ENCODE results near the gene SAPCD2. TPM values are rescaled to one million over a fixed set of nuclear protein-coding genes. Genes with fewer than 3 reads are reported as not detected.

Gene SAPCD2
- total and polyA plus RNA-seq, 2 of the 4 experiments (the other 2 are of a cell fraction) = 3.4 to 4.9 TPM

GRCh38 chr9:137044037-137044436, 26.3 kb downstream of the SAPCD2 start:
- Histone ChIP-seq H3K4me1 (ENCODE audit: control insufficient read depth, insufficient read depth, low read length) (peaks cover 11% of the 10 kb centered on the region), H3K9ac (ENCODE audit: low read depth, low read length) (no peak overlapping the region), H3K27ac (ENCODE audit: insufficient read depth, low read length) (no peak overlapping the region), H4K20me1 (ENCODE audit: insufficient read depth, low read length) (peaks cover 30% of the 10 kb centered on the region), H3K9me3 (ENCODE audit: control insufficient read depth, insufficient read depth, low read length) (no peaks in the 10 kb centered on the region), H4K8ac (ENCODE audit: low read depth in 2 of 2, low read length in 2 of 2) (no peak overlapping the region), H3K56ac (ENCODE audit: extremely low read depth, insufficient read depth, low read length) (no peak overlapping the region), H3K4me3 (ENCODE audit: insufficient read depth, low read depth, low read length) (no peak overlapping the region), H3K27me3 (ENCODE audit: control insufficient read depth, insufficient read depth, low read length) (peaks cover 14% of the 10 kb centered on the region), H3K36me3 (ENCODE audit: control insufficient read depth, insufficient read depth, low read length) (peaks cover 13% of the 10 kb centered on the region; the same call in 1 of the 2 replicates), H3K4me2 (ENCODE audit: low read depth, low read length) (no peak overlapping the region), H2AK9ac (replicated peaks; ENCODE audit: low read depth, low read length, poor library complexity) (no peak overlapping the region), H3K14ac (replicated peaks; ENCODE audit: low read depth, low read length) (no peak overlapping the region), H2AK5ac (ENCODE audit: low read depth, low read length) (no peak overlapping the region), H2BK15ac (ENCODE audit: low read depth, low read length) (no peak overlapping the region), H3K23ac (ENCODE audit: low read depth, low read length) (no peak overlapping the region), H2BK5ac (ENCODE audit: low read depth, low read length, poor library complexity, severe bottlenecking) (no peak overlapping the region), H4K91ac (ENCODE audit: insufficient read depth, low read depth, low read length) (no peak overlapping the region), H3K4ac (ENCODE audit: low read depth, low read length) (no peak overlapping the region), H4K5ac (ENCODE audit: low read depth, low read length) (no peak overlapping the region), H3K9me1 (ENCODE audit: insufficient read depth, low read length) (no peaks in the 10 kb centered on the region), H2AFZ (replicated peaks; ENCODE audit: low read length, poor library complexity) (no peak overlapping the region), H2BK20ac (ENCODE audit: low read depth, low read length) (no peak overlapping the region), H2BK120ac (ENCODE audit: low read depth, low read length) (no peak overlapping the region), H3K79me1 (ENCODE audit: low read depth in 1 of 2, low read length in 2 of 2) (peaks cover 5 to 16% of the 10 kb centered on the region in 2 experiments; a peak in 3 of 4 replicates), H3K18ac (ENCODE audit: low read depth, low read length) (no peak overlapping the region)
- dilution Hi-C loops (cut with HindIII; ENCODE audit: low sequenced_read_pairs, unreplicated experiment) = no loop called here
- ChIA-PET CTCF (no interaction called here), POLR2A (ENCODE audit: unreplicated experiment) (no interaction called here)
- in situ Hi-C loops (cut with MboI; ENCODE audit: low sequenced_read_pairs) = no loop called here
- no peak for DNase-seq
- ATAC-seq (ENCODE audit: low read depth) = no peak
- no TSS peak for BruUV-seq (replicated peaks)
- 81% methylated on average over 8 of the region's 12 CpGs; no CpG with 5 or more reads in 1 of the 2 experiments for WGBS, 2 experiments (ENCODE audit: extremely low coverage in 2 of 2, insufficient read length in 1 of 2)
- TF ChIP-seq RCOR1 (IDR thresholded peaks at IDR 0.05; ENCODE audit: insufficient replicate concordance, low read length) (no peak), RAD21 (IDR thresholded peaks at IDR 0.05; ENCODE audit: low read length) (no peak), SMC3 (IDR thresholded peaks at IDR 0.05; ENCODE audit: low read depth, low read length) (no peak), CEBPB (IDR thresholded peaks at IDR 0.05; ENCODE audit: low read depth, low read length) (no peak), POLR2A (IDR thresholded peaks at IDR 0.05; ENCODE audit: low read depth, low read length) (no peak), NFE2L2 (IDR thresholded peaks at IDR 0.05; ENCODE audit: low read depth, low read length) (no peak), CHD1 (IDR thresholded peaks at IDR 0.05; ENCODE audit: low read depth, low read length) (no peak), MXI1 (IDR thresholded peaks at IDR 0.05; ENCODE audit: borderline replicate concordance, low read depth, low read length) (no peak), RFX5 (IDR thresholded peaks at IDR 0.05; ENCODE audit: low read depth, low read length) (no peak), MAFK (IDR thresholded peaks at IDR 0.05; ENCODE audit: low read depth, low read length) (no peak), MAZ (IDR thresholded peaks at IDR 0.05; ENCODE audit: borderline replicate concordance, low read depth, low read length) (no peak)
- TF ChIP-seq, protein P1, sequence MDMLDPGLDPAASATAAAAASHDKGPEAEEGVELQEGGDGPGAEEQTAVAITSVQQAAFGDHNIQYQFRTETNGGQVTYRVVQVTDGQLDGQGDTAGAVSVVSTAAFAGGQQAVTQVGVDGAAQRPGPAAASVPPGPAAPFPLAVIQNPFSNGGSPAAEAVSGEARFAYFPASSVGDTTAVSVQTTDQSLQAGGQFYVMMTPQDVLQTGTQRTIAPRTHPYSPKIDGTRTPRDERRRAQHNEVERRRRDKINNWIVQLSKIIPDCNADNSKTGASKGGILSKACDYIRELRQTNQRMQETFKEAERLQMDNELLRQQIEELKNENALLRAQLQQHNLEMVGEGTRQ (IDR thresholded peaks at IDR 0.05; ENCODE audit: low read depth, low read length) = no peak
- TF ChIP-seq, protein P2, sequence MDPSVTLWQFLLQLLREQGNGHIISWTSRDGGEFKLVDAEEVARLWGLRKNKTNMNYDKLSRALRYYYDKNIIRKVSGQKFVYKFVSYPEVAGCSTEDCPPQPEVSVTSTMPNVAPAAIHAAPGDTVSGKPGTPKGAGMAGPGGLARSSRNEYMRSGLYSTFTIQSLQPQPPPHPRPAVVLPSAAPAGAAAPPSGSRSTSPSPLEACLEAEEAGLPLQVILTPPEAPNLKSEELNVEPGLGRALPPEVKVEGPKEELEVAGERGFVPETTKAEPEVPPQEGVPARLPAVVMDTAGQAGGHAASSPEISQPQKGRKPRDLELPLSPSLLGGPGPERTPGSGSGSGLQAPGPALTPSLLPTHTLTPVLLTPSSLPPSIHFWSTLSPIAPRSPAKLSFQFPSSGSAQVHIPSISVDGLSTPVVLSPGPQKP (IDR thresholded peaks at IDR 0.05; ENCODE audit: borderline replicate concordance, low read depth, low read length) = no peak
- intact Hi-C loops (cut with micrococcal nuclease) = no loop called here
